Measurements from ENCODE around the gene CHTOP. TPM values are rescaled to one million over a fixed set of nuclear protein-coding genes. Genes with fewer than 3 reads are reported as not detected.
A peak's percentile ranks its signal among the peaks of the same experiment; 100 is the strongest.

The CHTOP gene
- total RNA-seq, 1 experiment from 2014 or later, result 42.0 TPM

DNA sequence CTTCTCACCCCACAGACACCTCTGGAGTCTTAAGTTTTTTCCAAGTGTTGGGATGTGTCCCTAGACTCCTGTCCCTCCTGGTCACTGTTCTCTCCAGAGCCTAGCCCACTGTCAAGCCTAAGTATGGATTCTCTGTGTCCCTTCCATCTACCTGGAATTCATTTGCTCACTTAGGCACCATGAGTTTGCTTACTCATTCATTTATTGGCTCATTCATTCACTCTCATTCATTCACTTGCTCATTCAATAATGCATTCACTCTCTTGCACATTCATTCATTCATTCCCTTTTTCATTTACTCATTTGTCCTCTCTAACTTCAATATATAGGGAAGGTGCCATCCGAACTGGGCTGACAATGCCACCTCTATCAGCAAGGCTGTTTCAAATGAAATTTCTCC, 22.5 kb upstream of the CHTOP start:
- DNase-seq (ENCODE audit: low read depth), result no peak
- in situ Hi-C loops (cut with HindIII; ENCODE audit: low pct_unique_long_range_greater_than_20kb, low sequenced_read_pairs), result no loop called here

DNA sequence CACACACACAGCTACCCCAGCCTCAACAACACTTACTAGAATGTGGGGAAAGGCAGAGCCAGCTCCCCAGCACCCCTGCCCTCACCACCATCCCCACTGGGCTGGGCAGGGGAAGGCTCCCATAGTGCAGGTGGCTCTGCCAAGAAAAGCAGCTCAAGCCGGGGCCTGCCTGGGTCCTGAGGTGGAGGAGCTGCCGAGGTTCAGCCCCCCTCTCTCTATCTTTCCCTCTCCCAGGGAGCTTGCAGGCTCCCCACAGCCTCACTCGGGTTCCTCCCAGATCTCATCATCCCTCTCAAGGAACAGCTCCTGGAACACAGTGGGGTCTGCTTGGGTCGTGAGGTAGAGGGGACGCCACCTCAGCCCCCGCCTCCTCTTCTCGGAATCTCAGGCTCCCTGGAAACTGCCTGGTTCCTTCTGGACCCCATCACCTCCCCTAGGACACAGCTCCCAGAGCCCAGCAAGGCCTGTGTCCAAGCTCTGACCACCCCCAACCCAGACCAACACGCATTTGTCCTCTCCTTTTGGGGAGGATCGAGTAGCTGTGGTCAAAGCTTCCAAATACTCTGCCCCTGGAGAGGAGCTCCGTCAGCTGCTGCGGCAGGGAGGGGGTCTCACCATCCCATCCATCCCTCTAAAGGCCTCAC, 21.6 kb upstream of the CHTOP start:
- in situ Hi-C loops (cut with HindIII; ENCODE audit: low pct_unique_long_range_greater_than_20kb, low sequenced_read_pairs), result no loop called here
- no peak for DNase-seq (ENCODE audit: low read depth)

DNA sequence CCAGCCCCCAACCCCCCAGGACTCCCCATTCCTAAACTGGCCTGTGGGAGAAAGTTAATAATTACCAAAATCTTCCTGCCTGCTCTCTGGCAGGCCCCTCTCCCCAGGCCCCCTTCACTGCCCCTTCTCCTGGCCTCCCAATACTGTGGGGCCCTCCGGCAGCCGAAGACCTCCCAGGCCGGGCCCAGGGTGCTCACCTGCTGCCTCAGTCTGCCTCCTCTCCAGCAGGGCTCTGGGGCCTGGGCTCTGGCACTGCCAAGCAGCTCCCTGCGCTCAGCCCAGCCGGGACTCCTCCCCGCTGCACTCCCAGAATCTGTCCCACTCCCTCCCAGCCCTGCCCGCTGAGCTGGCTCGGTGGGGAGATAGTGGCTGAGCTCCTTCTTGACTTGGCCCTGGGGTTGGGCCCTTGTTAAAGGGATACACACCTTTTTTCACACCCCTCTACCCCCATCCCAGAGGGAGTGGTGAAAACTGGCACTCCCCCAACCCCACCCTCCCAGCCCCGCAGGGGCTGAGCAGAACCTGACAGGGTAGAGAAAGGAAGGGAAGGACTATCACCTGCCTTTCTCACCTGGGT, 21.0 kb upstream of the CHTOP start, which contains the start of gene S100A16:
TSS of gene S100A16 (minus strand) at position 383 of the 577 bp plus-strand sequence. CDS start 4,986 bp downstream, outside the sequence.
- peak; percentile 77 for DNase-seq (ENCODE audit: low read depth)
- in situ Hi-C loops (cut with HindIII; ENCODE audit: low pct_unique_long_range_greater_than_20kb, low sequenced_read_pairs), result no loop called here

DNA sequence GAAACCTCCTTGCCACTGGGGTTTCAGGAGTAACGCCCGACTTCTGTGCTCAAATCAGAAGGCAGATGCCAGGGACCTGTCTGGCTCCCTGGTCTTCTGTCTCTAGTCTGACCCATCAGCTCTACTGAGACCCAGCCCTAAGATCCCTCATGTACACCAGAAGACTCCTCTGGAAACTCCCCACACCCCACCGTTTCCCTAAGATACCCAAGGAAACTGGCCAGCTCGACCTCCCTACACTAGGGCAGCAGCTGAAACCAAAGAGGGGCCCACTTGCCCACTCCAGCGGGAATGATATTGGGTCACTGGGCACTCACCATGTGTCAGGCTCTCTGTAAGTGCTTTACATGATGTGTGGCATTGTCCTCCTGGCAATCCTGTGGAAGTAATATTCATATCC, 20.5 kb upstream of the CHTOP start:
- DNase-seq (ENCODE audit: low read depth), result no peak
- in situ Hi-C loops (cut with HindIII; ENCODE audit: low pct_unique_long_range_greater_than_20kb, low sequenced_read_pairs), result no loop called here

DNA sequence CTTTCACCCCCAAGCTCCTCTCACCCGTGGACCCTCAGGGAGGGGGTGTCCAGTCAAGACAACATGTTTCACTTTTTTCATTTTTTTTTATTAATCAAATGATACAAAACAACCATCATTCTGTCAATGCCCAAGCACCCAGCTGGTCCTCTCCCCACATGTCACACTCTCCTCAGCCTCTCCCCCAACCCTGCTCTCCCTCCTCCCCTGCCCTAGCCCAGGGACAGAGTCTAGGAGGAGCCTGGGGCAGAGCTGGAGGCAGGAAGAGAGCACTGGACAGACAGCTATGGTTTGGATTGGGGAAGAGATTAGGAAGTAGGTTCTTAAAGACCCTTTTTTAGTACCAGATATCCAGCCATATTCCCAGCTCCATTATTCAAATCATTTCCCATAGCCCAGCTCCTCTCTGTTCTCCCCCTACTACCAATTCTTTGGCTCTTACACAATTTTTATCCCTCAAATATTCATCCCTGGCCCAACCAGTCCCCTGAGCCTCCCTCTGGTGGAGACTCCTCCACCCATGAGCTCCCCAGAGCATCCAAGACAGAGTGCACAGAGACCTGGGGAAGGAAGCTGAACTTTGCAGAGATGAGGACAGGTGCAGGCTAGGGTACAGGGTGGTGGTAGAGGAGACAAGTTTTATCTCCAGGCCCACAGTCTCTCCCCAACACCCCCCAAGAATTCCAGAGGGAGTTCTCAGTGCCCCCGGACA, 19.5 kb upstream of the CHTOP start:
- in situ Hi-C loops (cut with HindIII; ENCODE audit: low pct_unique_long_range_greater_than_20kb, low sequenced_read_pairs), result no loop called here
- no peak for DNase-seq (ENCODE audit: low read depth)

DNA sequence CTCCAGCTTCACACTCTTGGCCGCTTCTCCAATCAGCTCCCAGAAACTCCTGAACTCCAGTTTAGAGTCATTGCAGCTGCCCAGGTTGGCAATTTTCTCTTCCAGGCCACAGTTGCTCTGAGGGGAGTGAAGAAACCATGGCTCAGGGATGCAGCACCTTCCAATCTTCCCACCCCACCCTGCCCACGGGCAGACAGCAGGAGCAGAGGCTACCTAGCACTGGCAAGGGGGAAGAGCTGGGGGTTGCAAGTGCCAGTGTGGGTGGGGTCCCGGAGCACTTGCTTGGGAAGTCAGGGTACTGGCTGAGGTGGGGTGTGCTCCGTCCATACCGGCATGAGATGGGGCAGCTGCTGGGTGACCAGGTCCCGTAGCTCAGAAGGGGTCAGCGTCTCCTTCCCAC, 19.0 kb upstream of the CHTOP start:
- no peak for DNase-seq (ENCODE audit: low read depth)
- in situ Hi-C loops (cut with HindIII; ENCODE audit: low pct_unique_long_range_greater_than_20kb, low sequenced_read_pairs), result no loop called here

DNA sequence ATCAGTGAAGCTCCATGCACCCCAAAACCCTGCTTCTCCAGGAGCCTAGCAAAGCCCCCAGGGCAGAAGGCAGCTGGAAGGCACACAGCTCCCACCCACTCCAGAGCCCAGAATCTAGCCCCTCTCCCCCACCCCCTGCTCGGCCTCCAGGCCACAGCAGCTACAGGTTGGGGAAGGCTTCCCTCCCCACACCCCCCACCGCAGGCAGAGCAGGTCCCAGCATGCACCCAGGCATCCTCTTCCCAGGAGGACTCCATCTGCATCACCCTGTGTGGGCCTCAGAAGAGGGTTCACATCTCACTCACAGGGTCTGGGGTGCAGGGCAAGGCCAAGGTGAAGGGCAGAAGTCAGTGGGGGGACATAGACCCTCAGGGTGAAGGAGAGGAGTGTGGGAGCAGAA, 18.5 kb upstream of the CHTOP start:
- DNase-seq (ENCODE audit: low read depth), result no peak
- in situ Hi-C loops (cut with HindIII; ENCODE audit: low pct_unique_long_range_greater_than_20kb, low sequenced_read_pairs), result no loop called here

DNA sequence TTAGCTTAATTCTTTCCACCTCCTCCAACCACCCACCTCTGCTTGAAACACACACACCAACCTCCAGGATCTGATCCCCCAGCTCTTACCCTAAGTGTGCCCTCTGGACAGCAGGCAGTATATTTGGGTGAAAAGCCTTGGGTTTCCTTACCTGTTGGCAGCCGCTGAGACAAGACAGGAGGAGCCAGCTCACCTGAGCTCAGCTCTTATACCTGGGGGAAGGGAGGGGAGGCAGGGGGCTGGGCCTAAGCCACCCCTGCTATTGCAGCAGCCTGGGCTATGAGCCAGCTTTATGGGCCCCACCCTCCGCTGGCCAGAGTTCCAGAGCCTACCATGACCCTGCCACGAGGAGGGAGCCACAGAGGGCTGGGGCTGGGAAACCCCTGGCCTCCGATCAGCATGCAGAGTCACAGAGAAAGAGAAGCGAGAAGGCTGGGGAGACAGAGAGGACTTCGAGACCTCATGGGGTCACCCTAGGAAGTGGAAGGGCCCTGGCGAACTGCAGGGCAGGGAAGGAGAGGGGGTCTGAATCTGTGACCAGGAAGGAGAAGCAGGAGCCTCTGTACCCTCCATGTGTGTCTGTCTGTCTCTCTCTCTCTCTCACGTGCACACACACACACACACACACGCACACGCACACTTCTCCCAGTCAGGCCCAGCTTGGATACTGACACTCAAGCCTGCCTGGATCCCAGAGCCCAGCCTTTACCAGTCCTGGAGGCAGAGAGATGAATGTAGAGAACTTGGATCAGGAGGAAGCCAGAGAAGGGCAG, 17.5 kb upstream of the CHTOP start, which contains the start of gene S100A14:
TSS of gene S100A14 (minus strand) at position 182 of the 773 bp plus-strand sequence. CDS start 467 bp downstream, outside the sequence.
- in situ Hi-C loops (cut with HindIII; ENCODE audit: low pct_unique_long_range_greater_than_20kb, low sequenced_read_pairs), result no loop called here
- DNase-seq (ENCODE audit: low read depth), result no peak

DNA sequence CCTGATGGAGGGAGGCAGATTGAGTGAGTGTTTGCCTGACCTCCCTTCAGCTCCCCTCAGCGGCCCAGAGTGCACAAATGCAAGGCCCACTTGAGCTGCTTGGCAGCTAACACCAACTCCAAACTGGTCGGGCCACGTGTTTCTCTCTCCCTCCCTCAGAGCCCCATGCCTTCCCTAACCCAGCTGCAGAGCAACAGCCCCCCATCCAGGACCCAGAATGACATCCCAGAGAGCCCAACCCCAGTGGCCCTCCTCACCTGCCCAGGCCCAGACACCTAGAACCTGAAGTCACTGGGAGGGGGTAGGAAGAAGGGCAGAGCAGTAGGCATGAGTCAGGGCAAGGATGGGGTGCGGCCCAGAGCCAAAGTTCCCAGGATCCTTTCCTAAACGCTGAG, 17.0 kb upstream of the CHTOP start:
- in situ Hi-C loops (cut with HindIII; ENCODE audit: low pct_unique_long_range_greater_than_20kb, low sequenced_read_pairs), result no loop called here
- no peak for DNase-seq (ENCODE audit: low read depth)

DNA sequence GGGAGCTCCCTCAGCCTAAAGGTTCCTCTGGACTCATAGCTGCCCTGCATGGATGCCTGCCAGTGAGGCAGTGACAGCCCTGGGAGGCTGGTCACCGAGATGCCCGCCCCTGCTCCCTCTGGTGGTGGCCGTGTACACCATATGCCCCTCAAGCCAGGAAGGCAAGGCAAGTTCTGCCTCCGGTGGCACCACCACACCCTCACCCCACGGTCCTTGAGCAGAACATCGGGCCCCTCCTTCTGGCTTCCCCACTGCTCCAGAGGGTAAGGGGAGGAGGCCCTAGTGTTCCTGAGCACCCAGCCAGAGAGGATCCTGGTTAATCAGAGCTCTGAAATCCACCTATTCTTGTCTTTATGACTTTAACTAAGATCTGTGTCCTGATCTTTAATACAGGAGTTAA, 16.2 kb upstream of the CHTOP start:
- DNase-seq (ENCODE audit: low read depth), result peak; percentile 67
- in situ Hi-C loops (cut with HindIII; ENCODE audit: low pct_unique_long_range_greater_than_20kb, low sequenced_read_pairs), result no loop called here

DNA sequence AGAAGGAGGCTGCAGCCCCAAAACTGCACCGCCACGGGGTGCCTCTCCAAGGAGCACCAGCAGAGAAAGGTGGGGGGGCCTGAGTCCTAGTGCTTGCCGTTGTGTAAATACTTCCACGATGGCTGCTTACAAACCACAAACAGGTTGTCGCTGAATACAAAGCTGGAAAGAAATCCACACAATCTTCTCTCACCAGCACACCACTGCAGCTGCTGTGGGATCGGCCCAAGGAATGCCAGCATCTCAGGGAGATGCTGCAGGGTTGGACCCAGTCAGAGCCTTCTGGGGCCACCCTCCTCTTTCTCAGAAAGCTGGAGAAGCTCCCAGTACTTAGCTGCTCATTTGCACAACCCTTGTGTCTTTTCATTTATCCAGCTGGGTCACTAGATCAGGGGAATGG, 14.7 kb upstream of the CHTOP start:
- in situ Hi-C loops (cut with HindIII; ENCODE audit: low pct_unique_long_range_greater_than_20kb, low sequenced_read_pairs), result no loop called here
- no peak for DNase-seq (ENCODE audit: low read depth)

DNA sequence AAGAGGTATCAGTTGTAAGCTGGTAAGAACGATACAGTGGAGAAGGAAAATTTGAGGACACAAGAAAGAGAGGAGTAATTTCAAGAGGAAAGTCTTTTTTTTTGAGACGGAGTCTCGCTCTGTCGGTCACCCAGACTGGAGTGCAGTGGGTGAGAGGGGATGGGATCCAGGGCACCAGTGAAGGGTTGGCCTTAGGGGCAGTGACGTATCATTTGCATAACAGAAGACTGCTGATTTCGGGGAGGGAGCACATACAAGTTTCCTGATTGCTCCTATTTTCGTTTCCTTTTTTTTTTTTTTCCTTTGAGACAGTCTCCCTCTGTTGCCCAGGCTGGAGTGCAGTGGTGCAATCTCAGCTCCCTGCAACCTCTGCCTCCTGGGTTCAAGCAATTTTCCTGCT, 10.8 kb upstream of the CHTOP start:
- no peak for DNase-seq (ENCODE audit: low read depth)

DNA sequence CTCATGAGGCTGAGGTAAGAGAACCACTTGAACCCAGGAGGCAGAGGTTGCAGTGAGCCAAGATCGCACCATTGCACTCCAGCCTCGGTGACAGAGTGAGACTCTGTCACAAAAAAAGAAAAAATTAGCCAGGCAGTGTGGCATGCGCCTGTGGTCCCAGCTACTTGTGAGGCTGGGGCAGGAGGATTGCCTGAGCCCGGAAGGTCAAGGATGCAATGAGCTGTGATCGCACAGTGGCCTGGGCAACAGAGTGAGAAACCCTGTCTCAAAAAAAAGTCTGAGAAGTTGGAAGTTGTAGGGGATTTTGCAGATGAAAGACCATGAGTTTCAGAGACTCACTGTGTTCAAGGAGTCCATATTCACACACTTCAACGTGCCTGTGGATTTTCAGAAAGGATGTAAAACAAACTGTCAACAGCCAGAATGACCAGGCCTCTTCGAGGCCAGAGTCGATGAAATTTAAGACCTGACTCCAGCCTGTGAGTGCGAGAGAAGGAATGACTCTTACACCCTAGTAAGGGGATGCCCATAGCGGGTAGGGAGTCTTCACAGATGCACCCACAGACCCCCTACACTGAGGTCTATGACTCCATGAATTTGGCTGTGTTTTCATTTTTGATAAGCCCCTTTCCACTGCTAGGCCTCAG, 8.8 kb upstream of the CHTOP start:
- in situ Hi-C loops (cut with HindIII; ENCODE audit: low pct_unique_long_range_greater_than_20kb, low sequenced_read_pairs), result no loop called here
- no peak for DNase-seq (ENCODE audit: low read depth)

More for the DNA sequence above, 10.8 kb upstream of the CHTOP start:
- in situ Hi-C loops (cut with HindIII; ENCODE audit: low pct_unique_long_range_greater_than_20kb, low sequenced_read_pairs), result no loop called here

DNA sequence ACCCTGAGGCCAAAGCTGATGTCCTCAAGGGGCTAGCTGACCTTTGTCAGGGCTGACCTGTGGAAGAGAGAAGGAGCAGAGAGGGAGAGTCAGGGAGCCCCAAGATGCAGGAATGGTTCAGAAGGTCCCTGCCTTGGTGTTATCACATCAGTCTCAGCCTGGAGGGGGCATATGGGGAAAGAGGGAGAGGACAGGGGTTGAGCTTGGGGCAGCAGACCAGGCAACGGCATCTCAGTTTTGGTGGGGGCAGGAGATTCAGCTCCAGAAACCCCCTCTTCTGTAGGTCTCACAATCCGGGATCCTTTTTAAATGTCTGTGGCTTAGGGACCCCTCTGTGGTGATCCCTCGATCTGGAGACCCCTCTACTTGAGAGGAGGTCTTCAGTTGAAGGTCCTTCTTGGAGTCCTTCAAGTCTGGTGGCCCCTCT, 7.4 kb upstream of the CHTOP start:
- DNase-seq (ENCODE audit: low read depth), result no peak
- in situ Hi-C loops (cut with HindIII; ENCODE audit: low pct_unique_long_range_greater_than_20kb, low sequenced_read_pairs), result no loop called here

DNA sequence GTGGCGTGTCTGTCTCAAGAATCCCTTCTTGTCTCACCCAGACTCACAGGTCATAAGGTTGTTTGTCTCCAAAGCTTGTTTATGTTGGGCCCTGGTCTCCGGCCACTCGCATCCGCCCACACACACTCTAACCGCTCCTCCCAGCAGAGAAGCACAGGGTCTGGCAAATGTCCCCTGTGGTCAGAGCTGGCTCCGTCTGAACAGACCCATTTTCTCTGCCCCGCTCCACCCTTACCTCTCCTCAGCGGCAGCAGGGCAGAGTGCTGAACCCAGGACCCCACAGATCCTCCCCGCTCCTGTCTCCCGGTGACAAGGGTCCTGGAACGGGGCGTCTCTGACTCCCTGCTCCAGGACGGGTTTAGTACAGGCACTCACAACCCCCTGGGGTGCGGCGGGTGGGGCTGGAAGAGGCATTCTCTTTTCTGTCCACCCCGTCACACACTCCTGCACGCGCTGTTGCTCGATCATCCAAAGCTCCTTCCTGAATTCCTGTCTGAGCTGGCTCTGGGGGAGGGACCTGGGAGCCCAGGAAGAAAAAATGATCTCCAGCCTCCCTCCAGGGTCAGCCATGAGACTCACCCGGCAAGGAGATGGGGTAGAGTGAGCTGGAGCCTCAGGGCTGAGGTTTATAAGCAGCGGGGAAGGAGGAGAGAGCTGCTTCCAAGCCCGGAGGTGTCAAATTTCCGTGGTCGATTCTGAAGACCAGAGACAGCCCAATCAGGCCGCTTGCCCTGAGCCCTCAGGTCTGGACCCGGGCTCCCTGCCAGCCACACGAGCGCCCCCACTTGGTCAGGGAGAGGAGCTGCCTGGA, 6.8 kb upstream of the CHTOP start, which contains the start of gene S100A13:
TSS of gene S100A13 (minus strand) at position 602 of the 811 bp plus-strand sequence. CDS start 1,033 bp downstream, outside the sequence.
- DNase-seq (ENCODE audit: low read depth), result peak; percentile 97
- in situ Hi-C loops (cut with HindIII; ENCODE audit: low pct_unique_long_range_greater_than_20kb, low sequenced_read_pairs), result no loop called here

DNA sequence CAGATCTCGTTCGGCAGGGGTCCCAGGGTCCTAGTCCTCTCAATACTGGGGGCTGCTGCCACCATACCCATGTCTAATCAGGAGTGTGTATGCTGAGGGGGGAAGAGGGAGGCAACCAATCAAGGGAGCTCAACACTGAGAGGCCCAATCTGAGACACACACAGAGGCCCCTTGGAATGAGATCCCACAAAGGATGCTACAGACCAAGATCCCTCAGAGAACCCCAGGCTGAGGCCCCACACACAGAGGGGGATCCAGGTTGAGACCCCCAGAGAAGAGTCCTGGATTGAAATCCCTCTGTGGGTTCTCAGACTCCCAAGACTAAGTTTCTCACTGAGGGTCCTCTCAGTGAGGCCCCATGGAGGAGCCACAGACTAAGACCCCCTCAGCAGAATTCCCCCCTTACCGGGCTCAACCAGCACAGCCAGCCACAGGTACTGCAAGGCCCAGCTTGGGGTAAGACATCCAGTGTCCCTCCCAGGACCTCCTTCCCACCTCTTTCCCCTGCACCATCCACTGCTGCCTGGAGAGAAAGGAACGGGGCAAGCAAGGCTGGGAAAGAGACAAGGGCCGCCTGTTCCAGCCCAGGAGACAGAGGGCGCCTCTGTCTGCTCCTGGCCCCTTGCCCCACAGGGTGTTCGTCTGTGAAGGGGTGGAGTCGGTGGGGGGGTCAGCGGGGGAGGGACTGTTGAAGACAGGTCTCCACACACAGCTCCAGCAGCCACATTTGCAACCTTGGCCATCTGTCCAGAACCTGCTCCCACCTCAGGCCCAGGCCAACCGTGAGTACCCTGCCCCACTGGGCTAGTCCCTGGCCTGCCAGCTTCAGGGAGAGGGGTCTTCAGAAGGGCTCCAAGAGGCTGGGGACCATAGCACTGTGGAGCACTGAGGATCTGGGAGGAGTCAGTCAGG, 5.9 kb upstream of the CHTOP start, which contains the start of gene S100A1:
TSS of gene S100A1 (plus strand) at position 720 of the 912 bp plus-strand sequence. CDS start 2,088 bp downstream, outside the sequence.
- in situ Hi-C loops (cut with HindIII; ENCODE audit: low pct_unique_long_range_greater_than_20kb, low sequenced_read_pairs), result no loop called here

More for the DNA sequence above, 5.9 kb upstream of the CHTOP start, which contains the start of gene S100A1:
- DNase-seq (ENCODE audit: low read depth), result no peak
